Measurements from ENCODE around the gene WNT7A.

DNA sequence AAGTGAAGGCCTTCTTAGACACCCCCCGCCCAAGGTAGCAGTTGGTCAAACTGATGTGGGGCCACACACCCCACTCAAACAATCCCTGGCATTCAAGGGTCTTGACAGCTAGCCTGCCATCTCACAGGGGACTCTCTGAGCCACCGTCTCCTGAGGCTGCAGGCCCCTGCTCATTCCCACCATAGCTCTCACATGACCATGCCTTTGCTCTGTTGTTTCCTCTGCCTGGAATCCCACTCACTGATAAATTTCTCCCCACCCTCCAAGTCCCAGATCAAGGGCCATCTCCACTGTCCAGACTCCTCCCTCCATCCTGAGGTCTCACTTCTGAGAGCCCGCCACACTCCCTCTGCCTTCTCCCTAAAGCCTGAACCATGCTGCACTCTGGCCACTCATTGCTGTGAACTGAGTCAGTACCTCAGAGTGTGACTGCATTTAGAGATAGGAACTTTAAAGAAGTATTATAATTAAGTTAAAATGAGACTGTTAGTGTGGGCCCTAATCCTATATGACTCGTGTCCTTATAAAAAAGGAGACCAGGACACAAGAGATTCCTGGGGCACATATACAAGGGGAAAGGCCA lies 10.0 kb downstream of the WNT7A start:
- no peak for TF ChIP-seq EZH2phosphoT487 (IDR thresholded peaks at IDR 0.05; ENCODE audit: borderline replicate concordance, low read depth)
- TF ChIP-seq EP300 (IDR thresholded peaks at IDR 0.05; ENCODE audit: borderline replicate concordance in 1 of 2, low read depth in 1 of 2, low read length in 1 of 2) = no peak

Measured in SK-N-SH (cell line).